Activated T-cell treated with anti-CD3 and anti-CD28 coated beads, Interleukin-2, amount 50 U/mL, for 72 hours (primary cell): Measurements from ENCODE around the gene TENM4. TPM values are rescaled to one million over a fixed set of nuclear protein-coding genes. Genes with fewer than 3 reads are reported as not detected.

Experiments
- ATAC-seq, 2 donors: fragments of 150-1000 bp; cut with Tn5 transposase; replicated peaks in 1 of 2; 2 replicates each; pipeline ENCODE4 v1.10.0; 2021; ENCODE audit warnings: moderate library complexity in 2 of 2, mild to moderate bottlenecking in 1 of 2
- DNase-seq, 2 donors: peaks; one replicate each; pipeline ENCODE4 v3.0.0; 2021 to 2022; ENCODE audit warnings: mixed read lengths in 1 of 2
- H3K27ac Mint-ChIP-seq: one replicate; pipeline ENCODE4 v1.8.0; 2022; ENCODE audit warnings: mild to moderate bottlenecking, moderate library complexity, mixed read lengths
- H3K27me3 Mint-ChIP-seq: one replicate; pipeline ENCODE4 v1.8.0; 2022; ENCODE audit warnings: low read depth, mixed read lengths
- H3K36me3 Mint-ChIP-seq, 2 donors: one replicate each; pipeline ENCODE4 v1.8.0; 2022; ENCODE audit warnings: mixed read lengths in 2 of 2, mild to moderate bottlenecking in 1 of 2; ENCODE audit not compliant: insufficient read depth in 2 of 2
- H3K4me1 Mint-ChIP-seq: one replicate; pipeline ENCODE4 v1.8.0; 2022; ENCODE audit warnings: low read depth, mixed read lengths
- H3K4me3 Mint-ChIP-seq, 2 donors: one replicate each; pipeline ENCODE4 v1.8.0; 2022; ENCODE audit warnings: mild to moderate bottlenecking in 2 of 2, mixed read lengths in 2 of 2, moderate library complexity in 2 of 2
- H3K9me3 Mint-ChIP-seq, 2 donors: one replicate each; pipeline ENCODE4 v1.8.0; 2022; ENCODE audit warnings: mixed read lengths in 2 of 2
- total RNA-seq, 2 donors: library from RNA; stranded (reverse); gene quantifications; one replicate each; pipeline ENCODE4 v1.2.3, GENCODE V29; 2022

Gene TENM4
- total RNA-seq, 2 donors from 2014 or later, result 0.21 TPM; not detected in 1

- H3K9me3 Mint-ChIP-seq, result no peaks in the 10 kb centered on the region
- no peaks in the 10 kb centered on the region for H3K4me1 Mint-ChIP-seq
- peaks cover 25% of the 10 kb centered on the region for H3K27me3 Mint-ChIP-seq
- no peak for ATAC-seq
- H3K27ac Mint-ChIP-seq, result no peak overlapping the region
- DNase-seq, result no peak
- no peaks in the 10 kb centered on the region for H3K36me3 Mint-ChIP-seq
- no peak overlapping the region for H3K4me3 Mint-ChIP-seq
Observed at GRCh38 chr11:78926633-78927338, 514.0 kb downstream of the TENM4 start.

- Mint-ChIP-seq H3K4me3 (no peak overlapping the region), H3K27me3 (peaks cover 25% of the 10 kb centered on the region), H3K9me3 (no peaks in the 10 kb centered on the region), H3K4me1 (no peaks in the 10 kb centered on the region), H3K36me3 (no peaks in the 10 kb centered on the region), H3K27ac (no peak overlapping the region)
- ATAC-seq (no peak), DNase-seq (no peak)
Observed at GRCh38 chr11:78925387-78925786, 515.4 kb downstream of the TENM4 start.

GRCh38 chr11:78922859-78923625 lies 517.8 kb downstream of the TENM4 start:
- no peaks in the 10 kb centered on the region for H3K4me1 Mint-ChIP-seq
- no peak for DNase-seq
- no peak overlapping the region for H3K4me3 Mint-ChIP-seq
- peaks cover 12% of the 10 kb centered on the region for H3K27me3 Mint-ChIP-seq
- H3K36me3 Mint-ChIP-seq, result no peaks in the 10 kb centered on the region
- no peaks in the 10 kb centered on the region for H3K9me3 Mint-ChIP-seq
- no peak overlapping the region for H3K27ac Mint-ChIP-seq
- ATAC-seq, result no peak

GRCh38 chr11:78921509-78921908 lies 519.3 kb downstream of the TENM4 start:
- ATAC-seq (no peak), DNase-seq (no peak)
- Mint-ChIP-seq H3K4me3 (no peak overlapping the region), H3K27ac (no peak overlapping the region), H3K9me3 (no peaks in the 10 kb centered on the region), H3K27me3 (peaks cover 7% of the 10 kb centered on the region), H3K36me3 (no peaks in the 10 kb centered on the region), H3K4me1 (no peaks in the 10 kb centered on the region)

- Mint-ChIP-seq H3K4me3 (no peak overlapping the region), H3K36me3 (no peaks in the 10 kb centered on the region), H3K9me3 (no peaks in the 10 kb centered on the region), H3K27me3 (no peaks in the 10 kb centered on the region), H3K4me1 (no peaks in the 10 kb centered on the region), H3K27ac (no peak overlapping the region)
- ATAC-seq (no peak), DNase-seq (no peak)
Observed at GRCh38 chr11:78920329-78920728, 520.5 kb downstream of the TENM4 start.

- Mint-ChIP-seq H3K9me3 (no peaks in the 10 kb centered on the region), H3K27ac (no peak overlapping the region), H3K36me3 (no peaks in the 10 kb centered on the region), H3K4me1 (no peaks in the 10 kb centered on the region), H3K4me3 (no peak overlapping the region), H3K27me3 (no peaks in the 10 kb centered on the region)
- ATAC-seq, result no peak
- no peak for DNase-seq
Observed at GRCh38 chr11:78916759-78917158, 524.1 kb downstream of the TENM4 start.

- Mint-ChIP-seq H3K9me3 (no peaks in the 10 kb centered on the region), H3K27me3 (no peaks in the 10 kb centered on the region), H3K36me3 (no peaks in the 10 kb centered on the region), H3K4me3 (no peak overlapping the region), H3K27ac (no peak overlapping the region), H3K4me1 (no peaks in the 10 kb centered on the region)
- DNase-seq, result no peak
- ATAC-seq, result no peak
Observed at GRCh38 chr11:78914503-78914902, 526.3 kb downstream of the TENM4 start.

GRCh38 chr11:78912778-78913177 lies 528.1 kb downstream of the TENM4 start:
- H3K27me3 Mint-ChIP-seq, result no peaks in the 10 kb centered on the region
- H3K9me3 Mint-ChIP-seq, result no peaks in the 10 kb centered on the region
- H3K36me3 Mint-ChIP-seq, result no peaks in the 10 kb centered on the region
- no peak overlapping the region for H3K4me3 Mint-ChIP-seq
- H3K4me1 Mint-ChIP-seq, result no peaks in the 10 kb centered on the region
- no peak overlapping the region for H3K27ac Mint-ChIP-seq
- ATAC-seq (no peak), DNase-seq (no peak)

- no peak for ATAC-seq
Observed at GRCh38 chr11:78910322-78910721, 530.5 kb downstream of the TENM4 start.

GRCh38 chr11:78909386-78909785 lies 531.4 kb downstream of the TENM4 start:
- no peaks in the 10 kb centered on the region for H3K36me3 Mint-ChIP-seq
- no peaks in the 10 kb centered on the region for H3K4me1 Mint-ChIP-seq
- ATAC-seq, result no peak

More at GRCh38 chr11:78910322-78910721, 530.5 kb downstream of the TENM4 start:
- Mint-ChIP-seq H3K27me3 (peaks cover 5% of the 10 kb centered on the region), H3K9me3 (no peaks in the 10 kb centered on the region), H3K36me3 (no peaks in the 10 kb centered on the region), H3K4me1 (no peaks in the 10 kb centered on the region), H3K4me3 (no peak overlapping the region), H3K27ac (no peak overlapping the region)
- DNase-seq, result no peak

GRCh38 chr11:78907636-78908035 lies 533.2 kb downstream of the TENM4 start:
- Mint-ChIP-seq H3K4me3 (no peak overlapping the region), H3K27me3 (peaks cover 5% of the 10 kb centered on the region), H3K27ac (no peak overlapping the region), H3K9me3 (no peaks in the 10 kb centered on the region), H3K4me1 (no peaks in the 10 kb centered on the region), H3K36me3 (no peaks in the 10 kb centered on the region)
- ATAC-seq (no peak), DNase-seq (no peak)

More at GRCh38 chr11:78909386-78909785, 531.4 kb downstream of the TENM4 start:
- H3K9me3 Mint-ChIP-seq, result no peaks in the 10 kb centered on the region
- H3K27ac Mint-ChIP-seq, result no peak overlapping the region
- H3K27me3 Mint-ChIP-seq, result peaks cover 5% of the 10 kb centered on the region
- DNase-seq, result no peak
- H3K4me3 Mint-ChIP-seq, result no peak overlapping the region

- Mint-ChIP-seq H3K27me3 (peaks cover 5% of the 10 kb centered on the region), H3K27ac (no peak overlapping the region), H3K36me3 (no peaks in the 10 kb centered on the region), H3K4me1 (no peaks in the 10 kb centered on the region), H3K4me3 (no peak overlapping the region), H3K9me3 (no peaks in the 10 kb centered on the region)
- ATAC-seq, result no peak
- DNase-seq, result no peak
Observed at GRCh38 chr11:78906566-78906965, 534.3 kb downstream of the TENM4 start.

GRCh38 chr11:78905756-78906155 lies 535.1 kb downstream of the TENM4 start:
- no peak overlapping the region for H3K27ac Mint-ChIP-seq
- no peak for DNase-seq
- no peaks in the 10 kb centered on the region for H3K4me1 Mint-ChIP-seq
- no peak overlapping the region for H3K4me3 Mint-ChIP-seq
- no peaks in the 10 kb centered on the region for H3K9me3 Mint-ChIP-seq
- ATAC-seq, result no peak
- H3K36me3 Mint-ChIP-seq, result no peaks in the 10 kb centered on the region
- H3K27me3 Mint-ChIP-seq, result peaks cover 5% of the 10 kb centered on the region
